ENCODE measurements around the gene CDCA7.

DNA sequence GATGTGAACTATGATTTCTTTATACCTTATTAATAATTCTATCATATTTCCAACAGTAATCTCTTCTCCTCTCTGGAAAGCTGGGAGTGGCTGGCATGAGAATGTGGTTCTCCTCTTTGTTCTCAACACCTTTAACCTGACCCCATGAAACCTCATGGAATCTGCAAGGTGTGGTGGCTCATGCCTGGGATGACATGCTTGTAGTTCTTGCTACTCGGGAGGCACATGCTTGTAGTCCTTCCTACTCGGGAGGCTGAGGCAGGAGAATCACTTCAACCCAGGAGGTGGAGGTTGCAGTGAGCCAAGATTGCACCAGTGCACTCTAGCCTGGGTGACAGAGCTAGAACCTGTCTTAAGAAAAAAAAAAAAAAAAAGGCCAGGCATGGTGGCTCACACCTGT, 10.8 kb upstream of the CDCA7 start:
- TF ChIP-seq, protein P1, sequence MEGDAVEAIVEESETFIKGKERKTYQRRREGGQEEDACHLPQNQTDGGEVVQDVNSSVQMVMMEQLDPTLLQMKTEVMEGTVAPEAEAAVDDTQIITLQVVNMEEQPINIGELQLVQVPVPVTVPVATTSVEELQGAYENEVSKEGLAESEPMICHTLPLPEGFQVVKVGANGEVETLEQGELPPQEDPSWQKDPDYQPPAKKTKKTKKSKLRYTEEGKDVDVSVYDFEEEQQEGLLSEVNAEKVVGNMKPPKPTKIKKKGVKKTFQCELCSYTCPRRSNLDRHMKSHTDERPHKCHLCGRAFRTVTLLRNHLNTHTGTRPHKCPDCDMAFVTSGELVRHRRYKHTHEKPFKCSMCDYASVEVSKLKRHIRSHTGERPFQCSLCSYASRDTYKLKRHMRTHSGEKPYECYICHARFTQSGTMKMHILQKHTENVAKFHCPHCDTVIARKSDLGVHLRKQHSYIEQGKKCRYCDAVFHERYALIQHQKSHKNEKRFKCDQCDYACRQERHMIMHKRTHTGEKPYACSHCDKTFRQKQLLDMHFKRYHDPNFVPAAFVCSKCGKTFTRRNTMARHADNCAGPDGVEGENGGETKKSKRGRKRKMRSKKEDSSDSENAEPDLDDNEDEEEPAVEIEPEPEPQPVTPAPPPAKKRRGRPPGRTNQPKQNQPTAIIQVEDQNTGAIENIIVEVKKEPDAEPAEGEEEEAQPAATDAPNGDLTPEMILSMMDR (IDR thresholded peaks at IDR 0.05), result no peak
- no peak for TF ChIP-seq POLR2AphosphoS5 (IDR thresholded peaks at IDR 0.05)
- TF ChIP-seq POLR2A (IDR thresholded peaks at IDR 0.05), result no peak
